WTC11 (cell line): ENCODE results near the gene GALNT5.
"Not testable (repeated sequence)": the region's sequence is repeated elsewhere in the genome, so short reads cannot be mapped to it uniquely, and the experiment has no call there.

Experiments used
- EMX1 ChIP-seq: fragments of 250-450 bp; sonication (Bioruptor Pico); IDR thresholded peaks from 2 replicates; pipeline ENCODE4 v1.8.0; 2021; ENCODE audit warnings: mild to moderate bottlenecking
- ZNF423 ChIP-seq: fragments of 250-450 bp; sonication (Bioruptor Pico); IDR thresholded peaks from 2 replicates; pipeline ENCODE4 v2.1.2; 2022; ENCODE audit warnings: mild to moderate bottlenecking, moderate library complexity
- TF ChIP-seq, protein P1 (sequence below): sonication (generic); formaldehyde crosslinking; IDR thresholded peaks from 2 replicates; pipeline ENCODE4 v1.8.1; 2022; ENCODE audit warnings: mild to moderate bottlenecking, moderate library complexity, missing genetic modification reagents
- TF ChIP-seq, protein P2 (sequence below): fragments of 200-600 bp; IDR thresholded peaks from 2 replicates; pipeline ENCODE4 v1.8.0; 2022; ENCODE audit warnings: antibody characterized with exemption
- TF ChIP-seq, protein P3 (sequence below): sonication (generic); formaldehyde crosslinking; conservative IDR thresholded peaks from 2 replicates; pipeline ENCODE4 v1.8.1; 2023; ENCODE audit warnings: mild to moderate bottlenecking, low read depth, missing genetic modification reagents, moderate library complexity
- TF ChIP-seq, protein P4 (sequence below): fragments of 250-450 bp; sonication (Bioruptor Pico); IDR thresholded peaks from 2 replicates; pipeline ENCODE4 v2.1.2; 2022; ENCODE audit warnings: mild to moderate bottlenecking, moderate library complexity
- TF ChIP-seq, protein P5 (sequence below): sonication (generic); formaldehyde crosslinking; IDR thresholded peaks from 2 replicates; pipeline ENCODE4 v1.8.1; 2023; ENCODE audit warnings: mild to moderate bottlenecking, moderate library complexity, missing genetic modification reagents
- TF ChIP-seq, protein P6 (sequence below): sonication (generic); formaldehyde crosslinking; IDR thresholded peaks from 2 replicates; pipeline ENCODE4 v1.8.0; 2023; ENCODE audit warnings: missing genetic modification reagents
- TF ChIP-seq, protein P7 (sequence below): sonication (generic); formaldehyde crosslinking; IDR thresholded peaks from 2 replicates; pipeline ENCODE4 v1.8.0; 2022; ENCODE audit warnings: missing genetic modification reagents
- TF ChIP-seq, protein P8 (sequence below): sonication (generic); formaldehyde crosslinking; IDR thresholded peaks from 2 replicates; pipeline ENCODE4 v1.8.0; 2022; ENCODE audit warnings: mild to moderate bottlenecking, missing genetic modification reagents

DNA sequence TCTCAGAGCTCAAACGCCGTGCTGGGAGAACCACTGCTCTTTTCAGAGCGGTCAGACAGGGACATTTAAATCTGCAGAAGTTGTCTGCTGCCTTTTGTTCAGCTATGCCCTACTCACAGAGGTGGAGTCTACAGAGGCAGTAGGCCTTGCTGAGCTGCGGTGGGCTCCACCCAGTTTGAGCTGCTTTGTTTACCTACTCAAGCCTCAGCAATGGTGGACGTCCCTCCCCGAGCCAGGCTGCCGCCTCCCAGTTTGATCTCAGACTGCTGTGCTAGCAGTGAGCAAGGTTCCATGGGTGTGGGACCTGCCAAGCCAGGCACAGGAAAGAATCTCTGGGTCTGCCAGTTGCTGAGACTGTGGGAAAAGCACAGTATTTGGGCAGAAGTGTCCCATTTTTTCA, 21.8 kb downstream of the GALNT5 start:
- TF ChIP-seq, protein P1, sequence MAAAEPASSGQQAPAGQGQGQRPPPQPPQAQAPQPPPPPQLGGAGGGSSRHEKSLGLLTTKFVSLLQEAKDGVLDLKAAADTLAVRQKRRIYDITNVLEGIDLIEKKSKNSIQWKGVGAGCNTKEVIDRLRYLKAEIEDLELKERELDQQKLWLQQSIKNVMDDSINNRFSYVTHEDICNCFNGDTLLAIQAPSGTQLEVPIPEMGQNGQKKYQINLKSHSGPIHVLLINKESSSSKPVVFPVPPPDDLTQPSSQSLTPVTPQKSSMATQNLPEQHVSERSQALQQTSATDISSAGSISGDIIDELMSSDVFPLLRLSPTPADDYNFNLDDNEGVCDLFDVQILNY (CRISPR knock-in tag) = not testable (repeated sequence)
- TF ChIP-seq, protein P2, sequence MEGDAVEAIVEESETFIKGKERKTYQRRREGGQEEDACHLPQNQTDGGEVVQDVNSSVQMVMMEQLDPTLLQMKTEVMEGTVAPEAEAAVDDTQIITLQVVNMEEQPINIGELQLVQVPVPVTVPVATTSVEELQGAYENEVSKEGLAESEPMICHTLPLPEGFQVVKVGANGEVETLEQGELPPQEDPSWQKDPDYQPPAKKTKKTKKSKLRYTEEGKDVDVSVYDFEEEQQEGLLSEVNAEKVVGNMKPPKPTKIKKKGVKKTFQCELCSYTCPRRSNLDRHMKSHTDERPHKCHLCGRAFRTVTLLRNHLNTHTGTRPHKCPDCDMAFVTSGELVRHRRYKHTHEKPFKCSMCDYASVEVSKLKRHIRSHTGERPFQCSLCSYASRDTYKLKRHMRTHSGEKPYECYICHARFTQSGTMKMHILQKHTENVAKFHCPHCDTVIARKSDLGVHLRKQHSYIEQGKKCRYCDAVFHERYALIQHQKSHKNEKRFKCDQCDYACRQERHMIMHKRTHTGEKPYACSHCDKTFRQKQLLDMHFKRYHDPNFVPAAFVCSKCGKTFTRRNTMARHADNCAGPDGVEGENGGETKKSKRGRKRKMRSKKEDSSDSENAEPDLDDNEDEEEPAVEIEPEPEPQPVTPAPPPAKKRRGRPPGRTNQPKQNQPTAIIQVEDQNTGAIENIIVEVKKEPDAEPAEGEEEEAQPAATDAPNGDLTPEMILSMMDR = not testable (repeated sequence)
- not testable (repeated sequence) for TF ChIP-seq EMX1, ZNF423 (CRISPR knock-in tag)
- TF ChIP-seq, protein P3, sequence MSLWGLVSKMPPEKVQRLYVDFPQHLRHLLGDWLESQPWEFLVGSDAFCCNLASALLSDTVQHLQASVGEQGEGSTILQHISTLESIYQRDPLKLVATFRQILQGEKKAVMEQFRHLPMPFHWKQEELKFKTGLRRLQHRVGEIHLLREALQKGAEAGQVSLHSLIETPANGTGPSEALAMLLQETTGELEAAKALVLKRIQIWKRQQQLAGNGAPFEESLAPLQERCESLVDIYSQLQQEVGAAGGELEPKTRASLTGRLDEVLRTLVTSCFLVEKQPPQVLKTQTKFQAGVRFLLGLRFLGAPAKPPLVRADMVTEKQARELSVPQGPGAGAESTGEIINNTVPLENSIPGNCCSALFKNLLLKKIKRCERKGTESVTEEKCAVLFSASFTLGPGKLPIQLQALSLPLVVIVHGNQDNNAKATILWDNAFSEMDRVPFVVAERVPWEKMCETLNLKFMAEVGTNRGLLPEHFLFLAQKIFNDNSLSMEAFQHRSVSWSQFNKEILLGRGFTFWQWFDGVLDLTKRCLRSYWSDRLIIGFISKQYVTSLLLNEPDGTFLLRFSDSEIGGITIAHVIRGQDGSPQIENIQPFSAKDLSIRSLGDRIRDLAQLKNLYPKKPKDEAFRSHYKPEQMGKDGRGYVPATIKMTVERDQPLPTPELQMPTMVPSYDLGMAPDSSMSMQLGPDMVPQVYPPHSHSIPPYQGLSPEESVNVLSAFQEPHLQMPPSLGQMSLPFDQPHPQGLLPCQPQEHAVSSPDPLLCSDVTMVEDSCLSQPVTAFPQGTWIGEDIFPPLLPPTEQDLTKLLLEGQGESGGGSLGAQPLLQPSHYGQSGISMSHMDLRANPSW (CRISPR knock-in tag) = not testable (repeated sequence)
- TF ChIP-seq, protein P4, sequence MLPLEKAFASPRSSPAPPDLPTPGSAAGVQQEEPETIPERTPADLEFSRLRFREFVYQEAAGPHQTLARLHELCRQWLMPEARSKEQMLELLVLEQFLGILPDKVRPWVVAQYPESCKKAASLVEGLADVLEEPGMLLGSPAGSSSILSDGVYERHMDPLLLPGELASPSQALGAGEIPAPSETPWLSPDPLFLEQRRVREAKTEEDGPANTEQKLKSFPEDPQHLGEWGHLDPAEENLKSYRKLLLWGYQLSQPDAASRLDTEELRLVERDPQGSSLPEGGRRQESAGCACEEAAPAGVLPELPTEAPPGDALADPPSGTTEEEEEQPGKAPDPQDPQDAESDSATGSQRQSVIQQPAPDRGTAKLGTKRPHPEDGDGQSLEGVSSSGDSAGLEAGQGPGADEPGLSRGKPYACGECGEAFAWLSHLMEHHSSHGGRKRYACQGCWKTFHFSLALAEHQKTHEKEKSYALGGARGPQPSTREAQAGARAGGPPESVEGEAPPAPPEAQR = not testable (repeated sequence)
- TF ChIP-seq, protein P5, sequence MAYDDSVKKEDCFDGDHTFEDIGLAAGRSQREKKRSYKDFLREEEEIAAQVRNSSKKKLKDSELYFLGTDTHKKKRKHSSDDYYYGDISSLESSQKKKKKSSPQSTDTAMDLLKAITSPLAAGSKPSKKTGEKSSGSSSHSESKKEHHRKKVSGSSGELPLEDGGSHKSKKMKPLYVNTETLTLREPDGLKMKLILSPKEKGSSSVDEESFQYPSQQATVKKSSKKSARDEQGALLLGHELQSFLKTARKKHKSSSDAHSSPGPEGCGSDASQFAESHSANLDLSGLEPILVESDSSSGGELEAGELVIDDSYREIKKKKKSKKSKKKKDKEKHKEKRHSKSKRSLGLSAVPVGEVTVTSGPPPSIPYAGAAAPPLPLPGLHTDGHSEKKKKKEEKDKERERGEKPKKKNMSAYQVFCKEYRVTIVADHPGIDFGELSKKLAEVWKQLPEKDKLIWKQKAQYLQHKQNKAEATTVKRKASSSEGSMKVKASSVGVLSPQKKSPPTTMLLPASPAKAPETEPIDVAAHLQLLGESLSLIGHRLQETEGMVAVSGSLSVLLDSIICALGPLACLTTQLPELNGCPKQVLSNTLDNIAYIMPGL = not testable (repeated sequence)
- TF ChIP-seq, protein P6, sequence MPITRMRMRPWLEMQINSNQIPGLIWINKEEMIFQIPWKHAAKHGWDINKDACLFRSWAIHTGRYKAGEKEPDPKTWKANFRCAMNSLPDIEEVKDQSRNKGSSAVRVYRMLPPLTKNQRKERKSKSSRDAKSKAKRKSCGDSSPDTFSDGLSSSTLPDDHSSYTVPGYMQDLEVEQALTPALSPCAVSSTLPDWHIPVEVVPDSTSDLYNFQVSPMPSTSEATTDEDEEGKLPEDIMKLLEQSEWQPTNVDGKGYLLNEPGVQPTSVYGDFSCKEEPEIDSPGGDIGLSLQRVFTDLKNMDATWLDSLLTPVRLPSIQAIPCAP (CRISPR knock-in tag) = not testable (repeated sequence)
- TF ChIP-seq, protein P7, sequence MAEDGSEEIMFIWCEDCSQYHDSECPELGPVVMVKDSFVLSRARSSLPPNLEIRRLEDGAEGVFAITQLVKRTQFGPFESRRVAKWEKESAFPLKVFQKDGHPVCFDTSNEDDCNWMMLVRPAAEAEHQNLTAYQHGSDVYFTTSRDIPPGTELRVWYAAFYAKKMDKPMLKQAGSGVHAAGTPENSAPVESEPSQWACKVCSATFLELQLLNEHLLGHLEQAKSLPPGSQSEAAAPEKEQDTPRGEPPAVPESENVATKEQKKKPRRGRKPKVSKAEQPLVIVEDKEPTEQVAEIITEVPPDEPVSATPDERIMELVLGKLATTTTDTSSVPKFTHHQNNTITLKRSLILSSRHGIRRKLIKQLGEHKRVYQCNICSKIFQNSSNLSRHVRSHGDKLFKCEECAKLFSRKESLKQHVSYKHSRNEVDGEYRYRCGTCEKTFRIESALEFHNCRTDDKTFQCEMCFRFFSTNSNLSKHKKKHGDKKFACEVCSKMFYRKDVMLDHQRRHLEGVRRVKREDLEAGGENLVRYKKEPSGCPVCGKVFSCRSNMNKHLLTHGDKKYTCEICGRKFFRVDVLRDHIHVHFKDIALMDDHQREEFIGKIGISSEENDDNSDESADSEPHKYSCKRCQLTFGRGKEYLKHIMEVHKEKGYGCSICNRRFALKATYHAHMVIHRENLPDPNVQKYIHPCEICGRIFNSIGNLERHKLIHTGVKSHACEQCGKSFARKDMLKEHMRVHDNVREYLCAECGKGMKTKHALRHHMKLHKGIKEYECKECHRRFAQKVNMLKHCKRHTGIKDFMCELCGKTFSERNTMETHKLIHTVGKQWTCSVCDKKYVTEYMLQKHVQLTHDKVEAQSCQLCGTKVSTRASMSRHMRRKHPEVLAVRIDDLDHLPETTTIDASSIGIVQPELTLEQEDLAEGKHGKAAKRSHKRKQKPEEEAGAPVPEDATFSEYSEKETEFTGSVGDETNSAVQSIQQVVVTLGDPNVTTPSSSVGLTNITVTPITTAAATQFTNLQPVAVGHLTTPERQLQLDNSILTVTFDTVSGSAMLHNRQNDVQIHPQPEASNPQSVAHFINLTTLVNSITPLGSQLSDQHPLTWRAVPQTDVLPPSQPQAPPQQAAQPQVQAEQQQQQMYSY = not testable (repeated sequence)
- TF ChIP-seq, protein P8, sequence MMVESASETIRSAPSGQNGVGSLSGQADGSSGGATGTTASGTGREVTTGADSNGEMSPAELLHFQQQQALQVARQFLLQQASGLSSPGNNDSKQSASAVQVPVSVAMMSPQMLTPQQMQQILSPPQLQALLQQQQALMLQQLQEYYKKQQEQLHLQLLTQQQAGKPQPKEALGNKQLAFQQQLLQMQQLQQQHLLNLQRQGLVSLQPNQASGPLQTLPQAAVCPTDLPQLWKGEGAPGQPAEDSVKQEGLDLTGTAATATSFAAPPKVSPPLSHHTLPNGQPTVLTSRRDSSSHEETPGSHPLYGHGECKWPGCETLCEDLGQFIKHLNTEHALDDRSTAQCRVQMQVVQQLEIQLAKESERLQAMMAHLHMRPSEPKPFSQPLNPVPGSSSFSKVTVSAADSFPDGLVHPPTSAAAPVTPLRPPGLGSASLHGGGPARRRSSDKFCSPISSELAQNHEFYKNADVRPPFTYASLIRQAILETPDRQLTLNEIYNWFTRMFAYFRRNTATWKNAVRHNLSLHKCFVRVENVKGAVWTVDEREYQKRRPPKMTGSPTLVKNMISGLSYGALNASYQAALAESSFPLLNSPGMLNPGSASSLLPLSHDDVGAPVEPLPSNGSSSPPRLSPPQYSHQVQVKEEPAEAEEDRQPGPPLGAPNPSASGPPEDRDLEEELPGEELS (CRISPR knock-in tag) = not testable (repeated sequence)
